ENCODE data around the gene MUC4.

DNA sequence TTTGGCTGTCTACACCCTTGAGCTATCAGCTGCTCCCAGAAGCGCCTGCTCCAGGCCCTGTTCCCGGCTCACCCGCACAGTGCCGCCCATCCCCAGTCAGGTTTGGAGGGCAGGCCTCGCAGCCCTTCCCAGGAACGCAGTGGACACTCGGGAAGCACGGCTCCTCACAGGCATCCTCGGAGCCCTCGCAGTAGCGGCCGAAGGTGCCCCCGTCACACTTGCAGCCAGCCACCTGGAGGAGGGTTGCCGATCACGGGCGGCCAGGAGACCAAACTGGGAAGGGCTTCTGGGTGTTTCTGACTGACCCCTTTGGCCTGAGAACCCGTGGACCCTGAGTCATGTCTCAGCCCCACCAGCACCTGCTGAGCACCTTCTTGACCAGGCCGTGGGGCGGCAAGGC lies 57.6 kb downstream of the MUC4 start:
- TF ChIP-seq ZFP30 (CRISPR knock-in tag; IDR thresholded peaks at IDR 0.05) (no peak), GLIS3 (CRISPR knock-in tag; IDR thresholded peaks at IDR 0.05) (no peak), PPARA (CRISPR knock-in tag; IDR thresholded peaks at IDR 0.05; ENCODE audit: borderline replicate concordance) (no peak), ZFP3 (CRISPR knock-in tag; IDR thresholded peaks at IDR 0.05) (no peak), ZNF565 (CRISPR knock-in tag; conservative IDR thresholded peaks at IDR 0.05; ENCODE audit: low read depth) (no peak), ARNTL (CRISPR knock-in tag; IDR thresholded peaks at IDR 0.05; ENCODE audit: borderline replicate concordance, low read depth) (no peak), SNAI2 (CRISPR knock-in tag; IDR thresholded peaks at IDR 0.05) (no peak), RARB (CRISPR knock-in tag; IDR thresholded peaks at IDR 0.05) (no peak), ZNF70 (CRISPR knock-in tag; IDR thresholded peaks at IDR 0.05) (no peak)
- TF ChIP-seq, protein P1, sequence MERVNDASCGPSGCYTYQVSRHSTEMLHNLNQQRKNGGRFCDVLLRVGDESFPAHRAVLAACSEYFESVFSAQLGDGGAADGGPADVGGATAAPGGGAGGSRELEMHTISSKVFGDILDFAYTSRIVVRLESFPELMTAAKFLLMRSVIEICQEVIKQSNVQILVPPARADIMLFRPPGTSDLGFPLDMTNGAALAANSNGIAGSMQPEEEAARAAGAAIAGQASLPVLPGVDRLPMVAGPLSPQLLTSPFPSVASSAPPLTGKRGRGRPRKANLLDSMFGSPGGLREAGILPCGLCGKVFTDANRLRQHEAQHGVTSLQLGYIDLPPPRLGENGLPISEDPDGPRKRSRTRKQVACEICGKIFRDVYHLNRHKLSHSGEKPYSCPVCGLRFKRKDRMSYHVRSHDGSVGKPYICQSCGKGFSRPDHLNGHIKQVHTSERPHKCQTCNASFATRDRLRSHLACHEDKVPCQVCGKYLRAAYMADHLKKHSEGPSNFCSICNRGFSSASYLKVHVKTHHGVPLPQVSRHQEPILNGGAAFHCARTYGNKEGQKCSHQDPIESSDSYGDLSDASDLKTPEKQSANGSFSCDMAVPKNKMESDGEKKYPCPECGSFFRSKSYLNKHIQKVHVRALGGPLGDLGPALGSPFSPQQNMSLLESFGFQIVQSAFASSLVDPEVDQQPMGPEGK (CRISPR knock-in tag; IDR thresholded peaks at IDR 0.05; ENCODE audit: borderline replicate concordance), result no peak
- TF ChIP-seq, protein P2, sequence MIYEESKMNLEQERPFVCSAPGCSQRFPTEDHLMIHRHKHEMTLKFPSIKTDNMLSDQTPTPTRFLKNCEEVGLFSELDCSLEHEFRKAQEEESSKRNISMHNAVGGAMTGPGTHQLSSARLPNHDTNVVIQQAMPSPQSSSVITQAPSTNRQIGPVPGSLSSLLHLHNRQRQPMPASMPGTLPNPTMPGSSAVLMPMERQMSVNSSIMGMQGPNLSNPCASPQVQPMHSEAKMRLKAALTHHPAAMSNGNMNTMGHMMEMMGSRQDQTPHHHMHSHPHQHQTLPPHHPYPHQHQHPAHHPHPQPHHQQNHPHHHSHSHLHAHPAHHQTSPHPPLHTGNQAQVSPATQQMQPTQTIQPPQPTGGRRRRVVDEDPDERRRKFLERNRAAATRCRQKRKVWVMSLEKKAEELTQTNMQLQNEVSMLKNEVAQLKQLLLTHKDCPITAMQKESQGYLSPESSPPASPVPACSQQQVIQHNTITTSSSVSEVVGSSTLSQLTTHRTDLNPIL (CRISPR knock-in tag; IDR thresholded peaks at IDR 0.05; ENCODE audit: low read depth), result no peak
